T-helper 1 cell treated with Interleukin-12 subunit alpha and Interleukin-12 subunit beta and Interleukin-4 antibody, amounts not matched to agents 30 μg/mL and 1 μg/mL, for 36 hours (primary cell): ENCODE data around the gene HTR2B.
"Not testable (repeated sequence)": the region's sequence is repeated elsewhere in the genome, so short reads cannot be mapped to it uniquely, and the experiment has no call there.

Experiments
- H3K27ac Mint-ChIP-seq: one replicate; pipeline ENCODE4 v1.8.0; 2021; ENCODE audit warnings: mild to moderate bottlenecking, mixed read lengths
- H3K27me3 Mint-ChIP-seq: one replicate; pipeline ENCODE4 v1.8.0; 2021; ENCODE audit warnings: low read depth, mixed read lengths
- H3K36me3 Mint-ChIP-seq: one replicate; pipeline ENCODE4 v1.8.0; 2021; ENCODE audit warnings: low read depth, mixed read lengths
- H3K4me1 Mint-ChIP-seq: one replicate; pipeline ENCODE4 v1.8.0; 2021; ENCODE audit warnings: low read depth, mixed read lengths
- H3K4me3 Mint-ChIP-seq: one replicate; pipeline ENCODE4 v1.8.0; 2021; ENCODE audit warnings: mild to moderate bottlenecking, moderate library complexity, mixed read lengths
- H3K9me3 Mint-ChIP-seq: one replicate; pipeline ENCODE4 v1.8.0; 2021; ENCODE audit warnings: mixed read lengths

Gene HTR2B

DNA sequence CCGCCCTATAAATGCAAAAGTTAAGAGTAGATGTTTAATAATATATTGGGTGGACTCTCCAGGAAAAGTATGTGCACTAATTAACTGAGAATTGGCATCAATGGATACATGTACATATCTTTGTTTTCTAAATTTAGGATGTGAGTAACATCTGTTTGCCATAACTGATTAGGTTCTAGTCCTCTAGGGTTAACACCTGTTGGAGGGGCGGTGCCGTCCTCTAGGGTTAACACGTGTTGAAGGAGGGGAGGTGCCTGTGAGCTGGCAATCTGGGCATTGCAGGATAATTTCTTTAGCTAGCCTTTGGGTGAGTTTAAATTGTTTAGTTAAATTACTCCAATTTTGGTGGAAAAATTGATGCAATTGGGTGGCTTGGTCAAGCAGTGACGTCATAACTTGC is 30.9 kb downstream of the HTR2B start:
- Mint-ChIP-seq H3K4me3 (no peak overlapping the region), H3K27ac (no peak overlapping the region)

DNA sequence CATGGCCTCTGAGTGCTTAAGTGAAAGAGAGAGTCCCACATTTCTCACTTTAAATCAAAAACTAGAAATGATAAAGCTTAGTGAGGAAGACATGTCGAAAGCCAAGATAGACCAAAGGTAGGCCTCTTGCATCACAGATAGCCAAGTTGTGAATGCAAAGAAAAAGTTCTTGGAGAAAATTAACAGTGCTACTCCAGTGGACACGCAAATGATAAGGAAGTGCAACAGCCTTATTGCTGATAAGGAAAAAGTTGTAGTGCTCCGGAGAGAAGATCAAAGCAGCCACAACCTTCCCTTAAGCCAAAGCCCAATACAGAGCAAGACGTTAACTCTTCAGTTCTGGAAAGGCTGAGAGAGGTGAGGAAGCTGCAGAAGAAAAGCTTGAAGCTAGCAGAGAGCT is 36.1 kb downstream of the HTR2B start:
- H3K27ac Mint-ChIP-seq: peak overlapping the region; percentile 20
- peaks cover 39% of the 10 kb centered on the region for H3K36me3 Mint-ChIP-seq
- no peaks in the 10 kb centered on the region for H3K9me3 Mint-ChIP-seq
- no peaks in the 10 kb centered on the region for H3K27me3 Mint-ChIP-seq
- no peak overlapping the region for H3K4me3 Mint-ChIP-seq
- peaks cover 1% of the 10 kb centered on the region for H3K4me1 Mint-ChIP-seq

More for the DNA sequence above, 30.9 kb downstream of the HTR2B start:
- peaks cover 46% of the 10 kb centered on the region for H3K36me3 Mint-ChIP-seq
- peaks cover 8% of the 10 kb centered on the region for H3K9me3 Mint-ChIP-seq
- no peaks in the 10 kb centered on the region for H3K27me3 Mint-ChIP-seq
- H3K4me1 Mint-ChIP-seq: peaks cover 3% of the 10 kb centered on the region

DNA sequence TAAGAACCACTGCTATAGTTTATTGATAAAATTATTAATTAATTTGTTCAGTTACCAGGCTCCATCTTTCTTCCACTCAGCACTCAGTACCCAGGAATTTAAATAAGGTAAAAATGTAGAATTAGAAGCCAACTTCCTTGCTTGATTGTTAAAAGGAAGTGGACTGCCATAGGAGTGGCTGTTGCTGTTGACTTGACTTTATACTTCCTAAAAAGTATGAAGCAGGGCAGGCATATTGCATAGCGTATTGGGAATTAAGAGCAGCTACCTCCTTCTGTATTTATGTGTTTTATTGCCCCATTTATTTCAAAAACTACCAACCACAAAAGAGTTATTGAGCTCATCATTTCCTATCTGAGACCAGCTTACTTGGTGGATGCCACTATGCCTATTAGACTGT is 40.3 kb downstream of the HTR2B start:
- no peaks in the 10 kb centered on the region for H3K4me1 Mint-ChIP-seq
- H3K27ac Mint-ChIP-seq: no peak overlapping the region
- H3K4me3 Mint-ChIP-seq: no peak overlapping the region
- H3K27me3 Mint-ChIP-seq: no peaks in the 10 kb centered on the region
- no peaks in the 10 kb centered on the region for H3K9me3 Mint-ChIP-seq
- H3K36me3 Mint-ChIP-seq: peaks cover 46% of the 10 kb centered on the region

DNA sequence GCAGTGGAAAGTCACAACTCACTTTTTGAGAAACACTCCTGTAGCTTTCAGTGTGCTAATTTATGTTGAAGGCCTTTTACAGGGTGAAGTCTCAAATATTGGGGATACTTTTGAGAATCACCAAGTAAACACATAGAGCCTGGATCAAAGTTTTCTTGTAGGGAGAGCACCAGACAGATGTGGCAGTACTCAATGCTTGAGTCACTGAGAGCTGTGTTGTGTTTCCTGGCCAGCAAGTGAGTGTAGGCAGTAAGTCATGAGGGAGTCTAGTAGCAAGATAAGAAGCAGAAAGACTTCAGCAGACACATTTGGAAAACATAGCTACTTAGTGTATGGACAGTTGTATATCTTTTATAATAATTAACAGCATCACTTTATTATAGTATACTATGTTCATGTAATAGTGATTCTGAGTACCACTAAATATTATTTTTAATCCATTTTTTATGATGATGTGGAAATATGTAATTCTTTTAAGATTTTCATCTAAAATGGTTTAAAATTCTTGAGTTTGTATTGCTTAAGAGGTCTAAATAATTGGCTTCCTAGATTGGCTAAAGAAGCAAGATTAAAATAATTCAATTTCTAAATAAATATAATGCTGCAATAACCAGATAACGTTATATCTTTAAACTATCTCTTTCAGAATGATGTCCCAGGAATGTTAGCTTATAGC is 55.3 kb downstream of the HTR2B start:
- H3K36me3 Mint-ChIP-seq: peaks cover 30% of the 10 kb centered on the region
- H3K4me1 Mint-ChIP-seq: peaks cover 9% of the 10 kb centered on the region
- no peaks in the 10 kb centered on the region for H3K27me3 Mint-ChIP-seq
- H3K9me3 Mint-ChIP-seq: no peaks in the 10 kb centered on the region
- H3K4me3 Mint-ChIP-seq: no peak overlapping the region
- H3K27ac Mint-ChIP-seq: no peak overlapping the region

DNA sequence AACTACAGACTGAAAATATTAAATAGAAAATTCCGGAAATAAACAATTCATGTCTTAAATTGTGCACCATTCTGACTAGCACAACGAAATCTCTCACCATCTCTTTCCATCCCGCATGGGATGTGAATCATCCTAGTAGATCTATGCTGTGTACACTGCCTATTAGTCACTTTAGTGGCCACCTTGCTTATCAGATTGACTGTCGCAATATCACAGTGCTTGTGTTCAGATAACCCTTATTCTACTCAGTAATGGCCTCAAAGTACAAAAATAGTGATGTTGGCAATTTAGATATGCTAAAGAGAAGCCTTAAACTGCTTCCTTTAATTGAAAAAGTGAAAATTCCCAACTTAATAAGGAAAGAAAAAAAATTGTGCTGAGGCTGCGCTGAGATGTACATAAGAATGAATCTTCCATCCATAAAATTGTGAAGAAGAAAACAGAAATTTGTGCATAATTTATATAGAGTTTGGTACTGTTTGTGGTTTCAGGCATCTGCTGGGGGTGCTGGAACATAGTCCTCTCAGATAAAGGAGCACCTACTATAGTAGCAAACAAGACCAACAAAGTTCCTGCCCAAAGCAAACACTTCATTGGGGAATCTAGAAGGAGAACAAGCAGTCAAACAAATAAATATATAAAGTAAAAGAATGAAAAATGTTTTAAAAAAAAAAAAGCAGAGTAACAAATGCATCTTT is 56.2 kb downstream of the HTR2B start:
- H3K27ac Mint-ChIP-seq: no peak overlapping the region

DNA sequence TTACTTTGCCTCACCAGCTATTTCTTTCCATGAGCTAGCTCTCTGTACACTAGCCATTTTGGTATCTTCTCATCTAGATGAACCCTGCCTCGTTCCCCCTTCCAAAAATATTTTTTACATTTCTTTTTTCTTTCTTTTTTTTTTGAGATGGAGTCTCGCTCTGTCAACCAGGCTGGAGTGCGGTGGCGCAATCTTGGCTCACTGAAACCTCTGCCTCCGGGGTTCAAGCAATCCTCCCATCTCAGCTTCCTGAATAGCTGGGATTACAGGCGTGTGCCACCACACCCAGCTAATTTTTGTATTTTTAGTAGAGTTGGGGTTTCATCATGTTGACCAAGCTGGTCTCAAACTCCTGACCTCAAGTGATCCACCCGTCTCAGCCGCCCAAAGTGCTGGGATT is 57.3 kb downstream of the HTR2B start:
- H3K9me3 Mint-ChIP-seq, H3K4me1 Mint-ChIP-seq, H3K27ac Mint-ChIP-seq, H3K27me3 Mint-ChIP-seq, H3K4me3 Mint-ChIP-seq: not testable (repeated sequence)
- H3K36me3 Mint-ChIP-seq: peaks cover 36% of the 10 kb centered on the region

More for the DNA sequence above, 56.2 kb downstream of the HTR2B start:
- Mint-ChIP-seq H3K36me3 (peaks cover 30% of the 10 kb centered on the region), H3K9me3 (no peaks in the 10 kb centered on the region), H3K27me3 (no peaks in the 10 kb centered on the region), H3K4me3 (no peak overlapping the region), H3K4me1 (peaks cover 9% of the 10 kb centered on the region)

DNA sequence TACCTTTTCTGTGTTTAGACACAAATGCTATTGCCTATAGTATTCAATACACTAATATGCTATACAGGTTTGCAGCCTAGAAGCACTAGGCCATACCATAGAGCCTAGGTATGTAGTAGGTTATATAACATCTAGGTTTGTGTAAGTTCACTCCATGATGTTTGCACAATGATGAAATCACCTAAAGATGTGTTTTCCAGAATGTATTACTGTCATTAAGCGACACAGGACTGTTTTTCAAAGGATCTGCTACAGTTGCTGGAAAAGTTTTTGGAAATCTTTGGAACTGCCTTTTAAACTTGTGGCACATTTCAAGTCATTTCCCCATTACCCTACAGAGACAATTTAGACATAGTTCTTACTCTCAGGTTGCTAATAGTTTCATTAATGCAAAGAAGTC is 58.9 kb downstream of the HTR2B start:
- Mint-ChIP-seq H3K27me3 (no peaks in the 10 kb centered on the region), H3K4me1 (peaks cover 9% of the 10 kb centered on the region), H3K4me3 (no peak overlapping the region), H3K27ac (no peak overlapping the region), H3K36me3 (peaks cover 36% of the 10 kb centered on the region), H3K9me3 (no peaks in the 10 kb centered on the region)

DNA sequence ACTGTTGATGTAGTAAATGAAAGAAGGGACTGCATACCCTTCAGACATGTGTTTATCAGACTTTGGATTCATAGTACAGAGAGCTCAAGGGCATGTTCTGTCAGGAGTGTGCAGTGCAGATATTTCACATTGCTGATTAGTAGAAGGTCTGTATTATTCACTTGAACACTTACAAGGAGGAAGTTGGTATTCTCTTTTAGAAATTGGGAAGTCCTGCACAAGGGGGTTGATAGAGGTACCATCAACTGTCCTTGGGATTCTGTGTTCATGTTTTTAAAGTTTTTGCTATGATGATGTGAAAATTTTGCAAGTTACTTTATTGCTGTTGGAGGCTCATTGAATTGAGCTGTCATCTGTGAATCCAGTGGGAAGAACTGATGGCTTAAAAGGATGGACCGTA is 61.5 kb downstream of the HTR2B start:
- Mint-ChIP-seq H3K9me3 (no peaks in the 10 kb centered on the region), H3K4me1 (peaks cover 24% of the 10 kb centered on the region), H3K36me3 (peaks cover 27% of the 10 kb centered on the region), H3K27me3 (no peaks in the 10 kb centered on the region), H3K4me3 (no peak overlapping the region), H3K27ac (no peak overlapping the region)

DNA sequence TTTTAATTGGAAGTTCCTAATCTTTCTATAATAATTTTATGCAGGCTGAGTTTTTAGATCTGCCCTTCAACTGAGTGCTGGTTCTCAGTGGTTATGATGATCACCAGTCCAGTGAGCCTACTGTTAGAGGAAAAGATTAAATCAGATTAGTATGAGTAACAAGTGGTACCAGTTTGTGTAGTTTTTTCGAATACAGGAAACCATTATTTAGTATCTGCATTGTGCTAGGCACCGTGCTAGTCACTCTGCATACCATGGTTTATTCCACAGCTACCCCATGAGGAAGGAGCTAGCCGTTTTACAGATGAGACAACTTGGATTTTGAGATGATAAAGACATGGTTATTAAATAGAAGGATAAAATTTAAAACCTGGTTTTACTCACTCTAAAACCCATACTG is 62.1 kb downstream of the HTR2B start:
- Mint-ChIP-seq H3K4me3 (no peak overlapping the region), H3K27me3 (no peaks in the 10 kb centered on the region), H3K9me3 (no peaks in the 10 kb centered on the region), H3K27ac (no peak overlapping the region), H3K4me1 (peaks cover 27% of the 10 kb centered on the region), H3K36me3 (peaks cover 22% of the 10 kb centered on the region)

DNA sequence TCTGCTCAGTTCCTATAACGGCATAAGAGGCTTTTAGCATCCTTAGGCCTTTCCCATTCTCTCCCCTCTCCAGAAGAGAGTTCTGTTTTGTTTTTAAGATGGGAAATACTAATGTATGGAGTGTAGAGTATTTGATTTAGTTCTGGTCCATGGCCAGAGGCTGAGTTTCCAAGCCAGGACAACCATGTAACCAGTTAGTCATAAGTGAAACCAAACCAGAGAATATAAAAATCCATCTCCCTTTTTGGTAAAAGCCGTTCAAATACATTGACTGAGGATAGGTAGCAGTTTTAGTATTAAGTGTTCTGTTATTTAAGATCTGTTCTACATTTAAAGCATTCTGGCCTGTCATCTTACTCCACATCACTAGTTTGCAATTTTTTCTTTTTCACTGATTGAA is 65.1 kb downstream of the HTR2B start:
- Mint-ChIP-seq H3K4me3 (no peak overlapping the region), H3K27ac (no peak overlapping the region), H3K9me3 (no peaks in the 10 kb centered on the region), H3K27me3 (no peaks in the 10 kb centered on the region), H3K36me3 (peaks cover 16% of the 10 kb centered on the region), H3K4me1 (peaks cover 27% of the 10 kb centered on the region)

DNA sequence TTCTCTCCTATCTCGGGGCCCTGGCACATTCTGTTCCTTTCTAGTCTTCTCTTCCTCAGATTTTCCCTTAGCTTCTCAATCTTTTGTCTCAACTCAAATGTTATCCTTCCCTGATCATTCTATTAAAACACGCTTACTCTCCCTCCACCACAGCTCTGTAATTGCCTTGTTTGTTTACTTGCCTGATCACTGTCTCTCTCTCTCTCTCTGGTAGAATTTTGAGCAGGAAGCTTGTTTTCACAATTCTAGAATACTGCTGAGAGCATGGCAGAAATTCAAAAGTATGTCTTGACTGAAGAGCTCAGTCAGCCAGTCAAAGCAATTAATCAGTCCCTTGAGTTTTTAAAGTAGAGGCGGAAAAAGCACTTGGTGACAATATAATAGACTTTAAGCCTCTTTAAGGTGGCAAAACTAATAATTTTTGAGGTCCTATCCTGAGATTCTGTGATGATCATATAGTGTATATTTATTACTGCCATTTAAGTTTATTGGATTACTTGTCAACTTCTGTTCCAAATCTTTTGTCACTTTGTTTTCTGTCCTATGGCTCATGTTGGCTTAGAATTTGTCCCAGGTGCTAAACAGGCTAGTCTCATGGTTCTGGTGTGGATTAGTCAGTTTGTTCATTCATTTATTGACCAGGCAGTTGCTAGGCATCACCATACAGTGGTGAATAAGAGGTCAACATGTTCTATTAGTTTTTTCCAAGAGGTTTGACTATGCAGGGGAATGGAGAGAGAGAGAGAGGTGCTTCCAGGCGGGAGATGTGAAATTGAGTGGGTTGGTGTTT is 65.9 kb downstream of the HTR2B start:
- peaks cover 16% of the 10 kb centered on the region for H3K36me3 Mint-ChIP-seq
- H3K27me3 Mint-ChIP-seq: peaks cover 3% of the 10 kb centered on the region
- H3K9me3 Mint-ChIP-seq: no peaks in the 10 kb centered on the region
- H3K4me3 Mint-ChIP-seq: peak overlapping the region; percentile 86
- peak overlapping the region; percentile 12 for H3K27ac Mint-ChIP-seq
- peaks cover 30% of the 10 kb centered on the region for H3K4me1 Mint-ChIP-seq
